NCI-H128 (cell line): ENCODE results near the gene DOK3.

Experiments used
- DNase-seq: peaks from one replicate; lab custom pipeline; 2025; ENCODE audit not compliant: unreplicated experiment; lab: John Stamatoyannopoulos, UW

DOK3 gene

DNA sequence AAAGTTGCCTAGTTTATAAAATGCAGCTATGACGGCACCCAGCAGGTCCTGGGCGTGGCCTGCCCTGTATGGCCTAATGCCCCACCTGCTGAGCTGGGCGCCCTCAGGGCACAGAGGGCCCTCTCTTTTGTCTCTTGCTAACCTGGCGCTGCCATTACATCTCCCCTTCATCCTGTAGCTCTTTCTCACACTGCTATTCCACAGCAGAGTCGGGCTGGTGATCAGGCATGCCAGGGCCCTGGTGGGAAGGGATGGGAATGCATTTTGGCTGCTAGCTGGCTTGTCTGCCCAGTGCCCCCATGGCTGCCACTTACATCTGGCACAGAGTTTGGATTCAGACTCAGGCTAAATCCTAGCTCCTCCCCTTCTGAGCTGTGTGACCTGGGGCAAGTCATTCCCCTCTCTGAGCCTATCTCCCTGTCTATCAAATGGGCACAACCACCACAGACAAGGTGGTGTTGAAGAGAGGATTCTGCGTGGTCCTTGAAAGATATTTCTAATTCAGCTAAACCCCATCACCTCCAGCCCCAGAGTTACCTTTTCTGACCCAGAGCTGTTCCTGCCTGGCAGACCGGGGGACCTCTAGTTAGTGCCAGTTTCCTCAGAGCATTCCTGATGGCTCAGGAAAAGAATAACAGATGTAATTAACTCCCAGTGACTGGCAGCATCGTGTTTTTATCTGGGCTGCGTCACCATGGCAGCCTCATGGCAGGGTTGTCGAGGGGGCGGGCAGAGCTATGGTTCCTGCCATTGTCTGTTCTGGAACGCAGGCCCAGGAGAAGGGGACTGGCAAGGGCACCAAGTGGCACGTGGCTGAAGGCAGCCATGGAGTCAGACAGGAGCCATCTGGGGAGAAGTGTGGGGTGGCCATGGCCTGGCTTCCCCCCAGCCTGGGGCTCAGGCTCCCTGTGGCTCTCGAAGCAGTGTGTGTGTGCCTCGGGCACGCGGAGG lies 56.7 kb downstream of the DOK3 start:
- DNase-seq: no peak
